Thyroid gland (tissue), 4 donors: ENCODE results near the gene DROSHA. TPM values are rescaled to one million over a fixed set of nuclear protein-coding genes. Genes with fewer than 3 reads are reported as not detected.

Source experiments
- DNase-seq, 2 donors: peaks; one replicate each; pipeline ENCODE4 v3.0.0-alpha.2; 2019
- H3K27ac ChIP-seq, 3 donors: fragments of 200-600 bp; sonication (generic); 1 replicate in 2 of 3; 2 replicates in 1 of 3; pipeline ENCODE4 v1.5.1; 2016 to 2019; ENCODE audit warnings: mild to moderate bottlenecking in 1 of 3, moderate library complexity in 1 of 3
- H3K27me3 ChIP-seq: fragments of 200-600 bp; sonication (generic); one replicate; pipeline ENCODE4 v1.5.1; 2019
- H3K36me3 ChIP-seq, 2 donors: fragments of 200-600 bp; sonication (generic); one replicate each; pipeline ENCODE4 v1.5.1; 2016 to 2019
- H3K4me1 ChIP-seq, 2 donors: fragments of 200-600 bp; sonication (generic); one replicate each; pipeline ENCODE4 v1.5.1; 2017 to 2019
- H3K4me3 ChIP-seq, 3 donors: fragments of 200-600 bp; sonication (generic); replicated peaks in 1 of 3; 1 replicate in 2 of 3; 2 replicates in 1 of 3; pipeline ENCODE4 v1.5.1; 2016; ENCODE audit warnings: mild to moderate bottlenecking in 1 of 3
- H3K9me3 ChIP-seq: fragments of 200-600 bp; sonication (generic); one replicate; pipeline ENCODE4 v1.5.1; 2017
- POLR2A ChIP-seq, 2 donors: fragments of 450-650 bp; IDR thresholded peaks; one replicate each; pipeline ENCODE4 v1.6.1; 2017; ENCODE audit warnings: antibody characterized with exemption in 2 of 2, mild to moderate bottlenecking in 2 of 2, moderate library complexity in 1 of 2
- WGBS, 2 donors: methylation state at CpG; one replicate each; pipeline ENCODE4 v1.1.5; 2017; 5-methylcytosine and 5-hydroxymethylcytosine counted together
- intact Hi-C: fragments of 100-400 bp; cut with DNase I; formaldehyde crosslinking; loops from one replicate; pipeline ENCODE4 v1.15.1; 2023
- total RNA-seq, 4 donors: library from RNA; depleted of rRNA; stranded (reverse); fragments of >200 nt; gene quantifications; one replicate each; pipeline ENCODE4 v1.2.3, GENCODE V29; 2016
- TF ChIP-seq, protein P1 (sequence below), 6 experiments: fragments of 200-600 bp in 3 of 6; fragments of 450-650 bp in 3 of 6; sonication (generic) in 3 of 6; IDR thresholded peaks; one replicate each; pipeline ENCODE4 v1.5.1; 2016 to 2019; ENCODE audit warnings: antibody characterized with exemption in 6 of 6, mild to moderate bottlenecking in 2 of 6, inconsistent platforms in 1 of 6, moderate library complexity in 1 of 6

The DROSHA gene
- total RNA-seq, 4 donors from 2014 or later, result 45.6 to 52.3 (median 46.2) TPM

DNA sequence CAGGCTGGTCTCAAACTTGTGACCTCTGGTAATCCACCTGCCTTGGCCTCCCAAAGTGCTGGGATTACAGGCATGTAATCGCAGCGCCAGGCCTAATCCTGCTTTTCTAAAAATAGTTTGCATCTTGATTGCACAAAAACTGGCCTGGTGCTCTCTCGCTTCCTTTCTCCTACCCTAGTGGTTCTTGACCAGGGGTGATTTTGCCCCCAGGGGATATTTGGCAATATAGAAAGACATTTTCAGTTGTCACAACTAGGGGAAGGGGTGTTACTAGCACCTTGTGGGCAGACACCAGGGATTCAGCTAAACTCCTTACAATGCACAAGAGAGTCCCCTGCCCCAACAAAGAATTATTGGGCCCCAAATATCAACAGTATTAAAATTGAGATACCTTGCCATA lies 139.8 kb downstream of the DROSHA start:
- Histone ChIP-seq H3K36me3 (no peaks in the 10 kb centered on the region), H3K9me3 (no peaks in the 10 kb centered on the region), H3K4me3 (no peak overlapping the region), H3K27ac (no peak overlapping the region), H3K27me3 (no peaks in the 10 kb centered on the region), H3K4me1 (peaks cover 11 to 18% of the 10 kb centered on the region in 2 donors)
- DNase-seq, result no peak
- intact Hi-C loops, result no loop called here
- TF ChIP-seq POLR2A (IDR thresholded peaks at IDR 0.05), result no peak
- TF ChIP-seq, protein P1, sequence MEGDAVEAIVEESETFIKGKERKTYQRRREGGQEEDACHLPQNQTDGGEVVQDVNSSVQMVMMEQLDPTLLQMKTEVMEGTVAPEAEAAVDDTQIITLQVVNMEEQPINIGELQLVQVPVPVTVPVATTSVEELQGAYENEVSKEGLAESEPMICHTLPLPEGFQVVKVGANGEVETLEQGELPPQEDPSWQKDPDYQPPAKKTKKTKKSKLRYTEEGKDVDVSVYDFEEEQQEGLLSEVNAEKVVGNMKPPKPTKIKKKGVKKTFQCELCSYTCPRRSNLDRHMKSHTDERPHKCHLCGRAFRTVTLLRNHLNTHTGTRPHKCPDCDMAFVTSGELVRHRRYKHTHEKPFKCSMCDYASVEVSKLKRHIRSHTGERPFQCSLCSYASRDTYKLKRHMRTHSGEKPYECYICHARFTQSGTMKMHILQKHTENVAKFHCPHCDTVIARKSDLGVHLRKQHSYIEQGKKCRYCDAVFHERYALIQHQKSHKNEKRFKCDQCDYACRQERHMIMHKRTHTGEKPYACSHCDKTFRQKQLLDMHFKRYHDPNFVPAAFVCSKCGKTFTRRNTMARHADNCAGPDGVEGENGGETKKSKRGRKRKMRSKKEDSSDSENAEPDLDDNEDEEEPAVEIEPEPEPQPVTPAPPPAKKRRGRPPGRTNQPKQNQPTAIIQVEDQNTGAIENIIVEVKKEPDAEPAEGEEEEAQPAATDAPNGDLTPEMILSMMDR (IDR thresholded peaks at IDR 0.05), result no peak
- WGBS, 2 donors, result 85 to 95% methylated on average over 3 of the region's 3 CpGs

DNA sequence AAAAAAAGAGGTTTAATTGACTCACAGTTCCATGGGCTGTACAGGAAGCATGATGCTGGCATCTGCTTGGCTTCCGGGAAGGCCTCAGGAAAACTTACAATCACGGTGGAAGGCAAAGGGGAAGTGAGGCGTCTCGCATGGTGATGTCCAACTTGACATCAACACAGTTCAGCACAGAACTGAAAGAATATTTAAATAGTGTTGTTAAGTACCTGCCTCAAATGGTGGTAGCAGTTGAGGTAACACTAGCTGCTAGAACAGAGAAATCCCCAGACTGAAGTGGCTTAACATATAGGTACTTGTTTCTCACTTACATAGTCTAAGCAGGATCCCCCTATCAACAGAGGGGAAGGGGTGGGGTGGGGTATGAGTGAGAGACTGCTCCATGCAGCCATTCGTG lies 141.6 kb downstream of the DROSHA start:
- 88 to 93% methylated on average over 5 of the region's 5 CpGs for WGBS, 2 donors
- Histone ChIP-seq H3K27ac (no peak overlapping the region), H3K36me3 (no peaks in the 10 kb centered on the region), H3K27me3 (no peaks in the 10 kb centered on the region), H3K4me3 (no peak overlapping the region), H3K9me3 (no peaks in the 10 kb centered on the region), H3K4me1 (peaks cover 11 to 18% of the 10 kb centered on the region in 2 donors)
- intact Hi-C loops, result no loop called here
- DNase-seq, result no peak
- TF ChIP-seq, protein P1 (IDR thresholded peaks at IDR 0.05), result no peak
- TF ChIP-seq POLR2A (IDR thresholded peaks at IDR 0.05), result no peak

- no peak for DNase-seq
- no peaks in the 10 kb centered on the region for H3K27me3 ChIP-seq
- H3K9me3 ChIP-seq, result no peaks in the 10 kb centered on the region
- TF ChIP-seq, protein P1 (IDR thresholded peaks at IDR 0.05), result no peak
- TF ChIP-seq POLR2A (IDR thresholded peaks at IDR 0.05), result no peak
- intact Hi-C loops, result no loop called here
- no peak overlapping the region for H3K4me3 ChIP-seq
- no peaks in the 10 kb centered on the region for H3K4me1 ChIP-seq
- 86 to 90% methylated on average over 10 of the region's 10 CpGs for WGBS, 2 donors
- H3K27ac ChIP-seq, result no peak overlapping the region
- H3K36me3 ChIP-seq, result no peaks in the 10 kb centered on the region
Observed at GRCh38 chr5:31385774-31386537, 145.9 kb downstream of the DROSHA start.

- H3K9me3 ChIP-seq, result no peaks in the 10 kb centered on the region
- no peaks in the 10 kb centered on the region for H3K36me3 ChIP-seq
- H3K27me3 ChIP-seq, result no peaks in the 10 kb centered on the region
- no peak overlapping the region for H3K4me3 ChIP-seq
- intact Hi-C loops, result no loop called here
- no peaks in the 10 kb centered on the region for H3K4me1 ChIP-seq
- 59 to 85% methylated on average over 3 of the region's 3 CpGs for WGBS, 2 donors
- DNase-seq, result no peak
- H3K27ac ChIP-seq, result no peak overlapping the region
- TF ChIP-seq, protein P1 (IDR thresholded peaks at IDR 0.05), result no peak
- TF ChIP-seq POLR2A (IDR thresholded peaks at IDR 0.05), result no peak
Observed at GRCh38 chr5:31383734-31384133, 148.2 kb downstream of the DROSHA start.

GRCh38 chr5:31382051-31382878 lies 149.6 kb downstream of the DROSHA start:
- no peak overlapping the region for H3K27ac ChIP-seq
- no peak overlapping the region for H3K4me3 ChIP-seq
- H3K27me3 ChIP-seq, result no peaks in the 10 kb centered on the region
- TF ChIP-seq POLR2A (IDR thresholded peaks at IDR 0.05), result no peak
- TF ChIP-seq, protein P1 (IDR thresholded peaks at IDR 0.05), result no peak
- DNase-seq, result no peak
- no peaks in the 10 kb centered on the region for H3K36me3 ChIP-seq
- no peaks in the 10 kb centered on the region for H3K9me3 ChIP-seq
- WGBS, 2 donors, result 60 to 62% methylated on average over 15 of the region's 15 CpGs
- intact Hi-C loops, result no loop called here
- H3K4me1 ChIP-seq, result no peaks in the 10 kb centered on the region
